WTC11 (cell line): ENCODE data around the gene DCAF5. TPM values are rescaled to one million over a fixed set of nuclear protein-coding genes. Genes with fewer than 3 reads are reported as not detected.
A peak's percentile ranks its signal among the peaks of the same experiment; 100 is the strongest.

Experiments
- ATAC-seq: fragments of 200-7000 bp; cut with Tn5 transposase; 2 replicates; pipeline ENCODE4 v1.10.0; 2021; ENCODE audit warnings: mild to moderate bottlenecking, moderate library complexity
- CTCF ChIA-PET: fragments of 300-600 bp; sonication (Branson Sonifier 250); formaldehyde crosslinking; loops from one replicate; lab custom pipeline; 2021; ENCODE audit warnings: antibody characterized with exemption; lab: Charles Lee
- POLR2A ChIA-PET: fragments of 350-600 bp; sonication (Branson Sonifier 250); formaldehyde crosslinking; loops from one replicate; lab custom pipeline; 2021; ENCODE audit warnings: antibody characterized with exemption; lab: Charles Lee
- DNase-seq: peaks from one replicate; pipeline ENCODE4 v3.0.0; 2021; ENCODE audit warnings: low spot score
- H3K27ac Mint-ChIP-seq: 2 replicates; pipeline ENCODE4 v1.8.0; 2021; ENCODE audit warnings: mixed read lengths
- H3K27me3 Mint-ChIP-seq: 2 replicates; pipeline ENCODE4 v1.8.0; 2021; ENCODE audit warnings: low read depth, mild to moderate bottlenecking, moderate library complexity, mixed read lengths
- H3K36me3 Mint-ChIP-seq: 2 replicates; pipeline ENCODE4 v1.8.0; 2021; ENCODE audit warnings: mixed read lengths
- H3K4me1 Mint-ChIP-seq: 2 replicates; pipeline ENCODE4 v1.8.0; 2022; ENCODE audit warnings: mixed read lengths
- H3K4me3 Mint-ChIP-seq: 2 replicates; pipeline ENCODE4 v1.8.0; 2021; ENCODE audit warnings: mild to moderate bottlenecking, moderate library complexity, mixed read lengths
- H3K9me3 Mint-ChIP-seq: 2 replicates; pipeline ENCODE4 v1.8.0; 2021; ENCODE audit warnings: mixed read lengths
- AR ChIP-seq: fragments of 250-450 bp; sonication (Bioruptor Pico); IDR thresholded peaks from 2 replicates; pipeline ENCODE4 v1.9.0; 2021; ENCODE audit warnings: mild to moderate bottlenecking
- ATF1 ChIP-seq: sonication (generic); formaldehyde crosslinking; IDR thresholded peaks from 2 replicates; pipeline ENCODE4 v1.8.1; 2023; ENCODE audit warnings: mild to moderate bottlenecking, moderate library complexity, missing genetic modification reagents
- ATF2 ChIP-seq: sonication (generic); formaldehyde crosslinking; IDR thresholded peaks from 2 replicates; pipeline ENCODE4 v1.8.1; 2022; ENCODE audit warnings: low read depth, missing genetic modification reagents, borderline replicate concordance
- CBFB ChIP-seq: sonication (generic); formaldehyde crosslinking; IDR thresholded peaks from 2 replicates; pipeline ENCODE4 v1.8.1; 2022; ENCODE audit warnings: mild to moderate bottlenecking, low read depth, missing genetic modification reagents
- CREM ChIP-seq: sonication (generic); formaldehyde crosslinking; IDR thresholded peaks from 2 replicates; pipeline ENCODE4 v1.8.1; 2022; ENCODE audit warnings: mild to moderate bottlenecking, missing genetic modification reagents, moderate library complexity
- GABPB1 ChIP-seq: sonication (generic); formaldehyde crosslinking; IDR thresholded peaks from 2 replicates; pipeline ENCODE4 v1.8.1; 2023; ENCODE audit warnings: mild to moderate bottlenecking, missing genetic modification reagents
- GRHL2 ChIP-seq: fragments of 250-450 bp; sonication (Bioruptor Pico); IDR thresholded peaks from 2 replicates; pipeline ENCODE4 v1.8.0; 2022; ENCODE audit warnings: mild to moderate bottlenecking, moderate library complexity; ENCODE audit not compliant: insufficient replicate concordance, severe bottlenecking
- GTF2I ChIP-seq: fragments of 250-450 bp; sonication (Bioruptor Pico); conservative IDR thresholded peaks from 2 replicates; pipeline ENCODE4 v1.4.0; 2021; ENCODE audit warnings: mild to moderate bottlenecking
- IRF2 ChIP-seq: sonication (generic); formaldehyde crosslinking; IDR thresholded peaks from 2 replicates; pipeline ENCODE4 v1.8.0; 2022; ENCODE audit warnings: low read depth, missing genetic modification reagents, borderline replicate concordance
- JUN ChIP-seq: sonication (generic); formaldehyde crosslinking; IDR thresholded peaks from 2 replicates; pipeline ENCODE4 v1.8.0; 2023; ENCODE audit warnings: mild to moderate bottlenecking, missing genetic modification reagents
- KAT7 ChIP-seq: sonication (generic); formaldehyde crosslinking; IDR thresholded peaks from 2 replicates; pipeline ENCODE4 v1.8.1; 2023; ENCODE audit warnings: missing genetic modification reagents, mild to moderate bottlenecking, borderline replicate concordance
- NFATC4 ChIP-seq: fragments of 250-450 bp; sonication (Bioruptor Pico); IDR thresholded peaks from 2 replicates; pipeline ENCODE4 v1.9.0; 2021; ENCODE audit warnings: mild to moderate bottlenecking
- NFYB ChIP-seq: sonication (generic); formaldehyde crosslinking; conservative IDR thresholded peaks from 2 replicates; pipeline ENCODE4 v1.8.0; 2022; ENCODE audit warnings: low read depth, missing genetic modification reagents
- PRRX2 ChIP-seq: fragments of 250-450 bp; sonication (Bioruptor Pico); IDR thresholded peaks from 2 replicates; pipeline ENCODE4 v1.8.0; 2021; ENCODE audit warnings: mild to moderate bottlenecking
- RORB ChIP-seq: fragments of 250-450 bp; sonication (Bioruptor Pico); IDR thresholded peaks from 2 replicates; pipeline ENCODE4 v1.9.0; 2021; ENCODE audit warnings: mild to moderate bottlenecking
- SOX15 ChIP-seq: fragments of 250-450 bp; sonication (Bioruptor Pico); IDR thresholded peaks from 2 replicates; pipeline ENCODE4 v1.9.0; 2021; ENCODE audit warnings: mild to moderate bottlenecking
- SP1 ChIP-seq: sonication (generic); formaldehyde crosslinking; conservative IDR thresholded peaks from 2 replicates; pipeline ENCODE4 v1.8.1; 2022; ENCODE audit warnings: missing genetic modification reagents
- ZBTB21 ChIP-seq: sonication (generic); formaldehyde crosslinking; IDR thresholded peaks from 2 replicates; pipeline ENCODE4 v1.8.1; 2023; ENCODE audit warnings: mild to moderate bottlenecking, missing genetic modification reagents, borderline replicate concordance
- ZNF423 ChIP-seq: fragments of 250-450 bp; sonication (Bioruptor Pico); IDR thresholded peaks from 2 replicates; pipeline ENCODE4 v2.1.2; 2022; ENCODE audit warnings: mild to moderate bottlenecking, moderate library complexity
- total RNA-seq: library from RNA; stranded (reverse); gene quantifications from 3 replicates; pipeline ENCODE4 v1.2.3, GENCODE V29; 2021
- TF ChIP-seq, protein P1 (sequence below): sonication (generic); formaldehyde crosslinking; conservative IDR thresholded peaks from 2 replicates; pipeline ENCODE4 v1.8.1; 2023; ENCODE audit warnings: mild to moderate bottlenecking, low read depth, missing genetic modification reagents, moderate library complexity
- TF ChIP-seq, protein P2 (sequence below): sonication (generic); formaldehyde crosslinking; IDR thresholded peaks from 2 replicates; pipeline ENCODE4 v1.8.1; 2023; ENCODE audit warnings: mild to moderate bottlenecking, moderate library complexity, missing genetic modification reagents
- TF ChIP-seq, protein P3 (sequence below): sonication (generic); formaldehyde crosslinking; IDR thresholded peaks from 2 replicates; pipeline ENCODE4 v1.8.0; 2022; ENCODE audit warnings: mild to moderate bottlenecking, missing genetic modification reagents

Gene DCAF5
- total RNA-seq, 1 experiment from 2014 or later: 30.3 TPM

DNA sequence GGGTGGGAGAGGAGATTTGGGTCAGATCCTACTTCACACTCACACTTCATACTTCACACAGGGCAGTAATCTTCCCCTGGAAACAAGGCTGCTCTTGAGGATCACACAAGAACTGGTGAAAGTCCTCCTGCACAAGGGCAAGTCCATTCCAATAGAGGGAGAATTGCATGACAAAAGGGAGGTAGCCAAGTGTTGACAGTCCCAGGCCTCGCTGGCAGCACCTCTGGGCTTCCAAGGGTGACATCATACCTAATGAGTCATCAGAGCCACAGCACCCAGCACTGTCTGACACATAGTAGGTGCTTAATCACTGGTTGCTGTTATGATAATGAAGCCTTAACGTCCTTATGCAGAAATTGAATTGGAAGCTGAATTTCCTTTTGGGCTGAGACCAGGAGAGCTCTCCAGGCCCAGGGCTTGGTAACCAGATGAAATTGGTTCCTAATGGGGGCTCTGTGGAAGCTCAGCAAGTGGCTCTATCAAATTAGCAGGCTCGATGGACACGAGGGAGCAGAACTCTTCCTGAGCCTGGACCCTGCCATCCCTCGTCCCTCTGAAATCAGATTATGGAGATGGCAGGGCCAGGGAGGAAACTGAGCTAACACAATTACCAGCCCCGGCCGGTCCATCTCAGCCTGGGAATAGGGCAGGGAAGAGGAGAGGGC, 115.0 kb downstream of the DCAF5 start:
- H3K27ac Mint-ChIP-seq: peak overlapping the region; percentile 57
- H3K27me3 Mint-ChIP-seq: no peaks in the 10 kb centered on the region
- peak; percentile 77 for ATAC-seq
- CTCF ChIA-PET: interaction anchor here (0.8 to 3.0 kb wide), 3 partner anchors 13 to 25 kb away, joined by 3 to 12 read pairs (median 3); no protein-coding TSS in a partner anchor
- no peaks in the 10 kb centered on the region for H3K9me3 Mint-ChIP-seq
- peaks cover 52% of the 10 kb centered on the region for H3K4me1 Mint-ChIP-seq
- POLR2A ChIA-PET: interaction anchor here (0.5 to 1.2 kb wide), 4 partner anchors 11 to 1191 kb away, joined by 3 to 7 read pairs (median 3); partner anchors contain the start of gene ACTN1
- TF ChIP-seq NFATC4 (CRISPR knock-in tag) (no peak), ATF2 (no peak), GTF2I (CRISPR knock-in tag) (no peak), SOX15 (no peak), IRF2 (CRISPR knock-in tag) (no peak), ZNF423 (CRISPR knock-in tag) (peak; percentile 23; the same call in 1 of the 2 replicates), RORB (CRISPR knock-in tag) (no peak), SP1 (no peak), JUN (CRISPR knock-in tag) (peak; percentile 68; the same call in 1 of the 2 replicates), CBFB (CRISPR knock-in tag) (no peak), KAT7 (CRISPR knock-in tag) (no peak), PRRX2 (no peak), GABPB1 (CRISPR knock-in tag) (no peak), CREM (CRISPR knock-in tag) (0 out of 2 replicates have a peak, but pooled peaks have one; percentile 61), GRHL2 (no peak), NFYB (no peak), ZBTB21 (CRISPR knock-in tag) (peak; percentile 92; the same call in 1 of the 2 replicates), AR (CRISPR knock-in tag) (no peak), ATF1 (CRISPR knock-in tag) (no peak)
- TF ChIP-seq, protein P1, sequence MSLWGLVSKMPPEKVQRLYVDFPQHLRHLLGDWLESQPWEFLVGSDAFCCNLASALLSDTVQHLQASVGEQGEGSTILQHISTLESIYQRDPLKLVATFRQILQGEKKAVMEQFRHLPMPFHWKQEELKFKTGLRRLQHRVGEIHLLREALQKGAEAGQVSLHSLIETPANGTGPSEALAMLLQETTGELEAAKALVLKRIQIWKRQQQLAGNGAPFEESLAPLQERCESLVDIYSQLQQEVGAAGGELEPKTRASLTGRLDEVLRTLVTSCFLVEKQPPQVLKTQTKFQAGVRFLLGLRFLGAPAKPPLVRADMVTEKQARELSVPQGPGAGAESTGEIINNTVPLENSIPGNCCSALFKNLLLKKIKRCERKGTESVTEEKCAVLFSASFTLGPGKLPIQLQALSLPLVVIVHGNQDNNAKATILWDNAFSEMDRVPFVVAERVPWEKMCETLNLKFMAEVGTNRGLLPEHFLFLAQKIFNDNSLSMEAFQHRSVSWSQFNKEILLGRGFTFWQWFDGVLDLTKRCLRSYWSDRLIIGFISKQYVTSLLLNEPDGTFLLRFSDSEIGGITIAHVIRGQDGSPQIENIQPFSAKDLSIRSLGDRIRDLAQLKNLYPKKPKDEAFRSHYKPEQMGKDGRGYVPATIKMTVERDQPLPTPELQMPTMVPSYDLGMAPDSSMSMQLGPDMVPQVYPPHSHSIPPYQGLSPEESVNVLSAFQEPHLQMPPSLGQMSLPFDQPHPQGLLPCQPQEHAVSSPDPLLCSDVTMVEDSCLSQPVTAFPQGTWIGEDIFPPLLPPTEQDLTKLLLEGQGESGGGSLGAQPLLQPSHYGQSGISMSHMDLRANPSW (CRISPR knock-in tag): no peak
- TF ChIP-seq, protein P2, sequence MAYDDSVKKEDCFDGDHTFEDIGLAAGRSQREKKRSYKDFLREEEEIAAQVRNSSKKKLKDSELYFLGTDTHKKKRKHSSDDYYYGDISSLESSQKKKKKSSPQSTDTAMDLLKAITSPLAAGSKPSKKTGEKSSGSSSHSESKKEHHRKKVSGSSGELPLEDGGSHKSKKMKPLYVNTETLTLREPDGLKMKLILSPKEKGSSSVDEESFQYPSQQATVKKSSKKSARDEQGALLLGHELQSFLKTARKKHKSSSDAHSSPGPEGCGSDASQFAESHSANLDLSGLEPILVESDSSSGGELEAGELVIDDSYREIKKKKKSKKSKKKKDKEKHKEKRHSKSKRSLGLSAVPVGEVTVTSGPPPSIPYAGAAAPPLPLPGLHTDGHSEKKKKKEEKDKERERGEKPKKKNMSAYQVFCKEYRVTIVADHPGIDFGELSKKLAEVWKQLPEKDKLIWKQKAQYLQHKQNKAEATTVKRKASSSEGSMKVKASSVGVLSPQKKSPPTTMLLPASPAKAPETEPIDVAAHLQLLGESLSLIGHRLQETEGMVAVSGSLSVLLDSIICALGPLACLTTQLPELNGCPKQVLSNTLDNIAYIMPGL (CRISPR knock-in tag): 0 out of 2 replicates have a peak, but pooled peaks have one; percentile 25
- TF ChIP-seq, protein P3, sequence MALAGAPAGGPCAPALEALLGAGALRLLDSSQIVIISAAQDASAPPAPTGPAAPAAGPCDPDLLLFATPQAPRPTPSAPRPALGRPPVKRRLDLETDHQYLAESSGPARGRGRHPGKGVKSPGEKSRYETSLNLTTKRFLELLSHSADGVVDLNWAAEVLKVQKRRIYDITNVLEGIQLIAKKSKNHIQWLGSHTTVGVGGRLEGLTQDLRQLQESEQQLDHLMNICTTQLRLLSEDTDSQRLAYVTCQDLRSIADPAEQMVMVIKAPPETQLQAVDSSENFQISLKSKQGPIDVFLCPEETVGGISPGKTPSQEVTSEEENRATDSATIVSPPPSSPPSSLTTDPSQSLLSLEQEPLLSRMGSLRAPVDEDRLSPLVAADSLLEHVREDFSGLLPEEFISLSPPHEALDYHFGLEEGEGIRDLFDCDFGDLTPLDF (CRISPR knock-in tag): no peak
- H3K4me3 Mint-ChIP-seq: peak overlapping the region; percentile 29
- no peak for DNase-seq
- H3K36me3 Mint-ChIP-seq: no peaks in the 10 kb centered on the region
